HG03520 (cell line): Measurements from ENCODE around the gene ZDHHC8.
A peak's percentile ranks its signal among the peaks of the same experiment; 100 is the strongest.

Source experiments
- ATAC-seq: cut with Tn5 transposase; IDR thresholded peaks from one replicate; pipeline ENCODE4 v1.9.1; 2021; ENCODE audit warnings: mild to moderate bottlenecking, moderate library complexity; ENCODE audit not compliant: unreplicated experiment

Gene ZDHHC8

GRCh38 chr22:20128902-20129746, 2.5 kb upstream of the ZDHHC8 start:
- no peak for ATAC-seq

- no peak for ATAC-seq
Measured at GRCh38 chr22:20129747-20130014, 1.9 kb upstream of the ZDHHC8 start.

- ATAC-seq, result no peak
Measured at GRCh38 chr22:20130319-20130718, 1.3 kb upstream of the ZDHHC8 start.

- peak; percentile 44 for ATAC-seq
Measured at GRCh38 chr22:20130731-20131596, 640 bp upstream of the ZDHHC8 start.

- no peak for ATAC-seq
Measured at GRCh38 chr22:20131859-20132685, 468 bp downstream of the ZDHHC8 start.

- ATAC-seq, result no peak
Measured at GRCh38 chr22:20132686-20133246, 1.2 kb downstream of the ZDHHC8 start.

- ATAC-seq, result no peak
Measured at GRCh38 chr22:20133930-20134549, 2.4 kb downstream of the ZDHHC8 start.

GRCh38 chr22:20135265-20135664, 3.7 kb downstream of the ZDHHC8 start:
- ATAC-seq, result no peak

- no peak for ATAC-seq
Measured at GRCh38 chr22:20135806-20136602, 4.4 kb downstream of the ZDHHC8 start.

- ATAC-seq, result no peak
Measured at GRCh38 chr22:20136603-20136873, 4.9 kb downstream of the ZDHHC8 start.

- ATAC-seq, result no peak
Measured at GRCh38 chr22:20137113-20137512, 5.5 kb downstream of the ZDHHC8 start.

GRCh38 chr22:20137671-20138416, 6.2 kb downstream of the ZDHHC8 start:
- ATAC-seq, result no peak

GRCh38 chr22:20138417-20138738, 6.8 kb downstream of the ZDHHC8 start:
- no peak for ATAC-seq

GRCh38 chr22:20138868-20139267, 7.3 kb downstream of the ZDHHC8 start:
- ATAC-seq, result no peak

- ATAC-seq, result no peak
Measured at GRCh38 chr22:20139391-20140106, 7.9 kb downstream of the ZDHHC8 start.

- ATAC-seq, result no peak
Measured at GRCh38 chr22:20140107-20140445, 8.5 kb downstream of the ZDHHC8 start.

- no peak for ATAC-seq
Measured at GRCh38 chr22:20140521-20140964, 8.9 kb downstream of the ZDHHC8 start.

GRCh38 chr22:20141186-20142077, 9.8 kb downstream of the ZDHHC8 start:
- no peak for ATAC-seq
